ENCODE data around the gene XXYLT1. TPM values are rescaled to one million over a fixed set of nuclear protein-coding genes. Genes with fewer than 3 reads are reported as not detected.

Gene XXYLT1
- total and polyA plus RNA-seq, 12 donors: 2.2 to 7.2 (median 3.6) TPM

- no peak for DNase-seq
- Histone ChIP-seq H3K4me1 (peaks cover 14 to 38% (median 26%) of the 10 kb centered on the region in 9 donors), H3K9me3 (no peaks in the 10 kb centered on the region), H3K27me3 (no peaks in the 10 kb centered on the region), H3K4me3 (no peak overlapping the region), H3K27ac (no peak overlapping the region), H3K36me3 (no peaks in the 10 kb centered on the region)
- 91% methylated on average over 22 of the region's 22 CpGs for WGBS, 2 donors
- TF ChIP-seq CTCF (IDR thresholded peaks at IDR 0.05): no peak
- ATAC-seq: no peak
- intact Hi-C loops (cut with DNase I): loop anchor here in 9 of 10 donors (5.0 to 10.0 kb wide), 11 partner anchors 101 to 574 kb away; no protein-coding TSS in a partner anchor
Observed at GRCh38 chr3:195255571-195256501, 15.1 kb downstream of the XXYLT1 start.

GRCh38 chr3:195255176-195255500, 15.8 kb downstream of the XXYLT1 start:
- no peaks in the 10 kb centered on the region for H3K27me3 ChIP-seq
- DNase-seq: no peak
- intact Hi-C loops (cut with DNase I): loop anchor here in 9 of 10 donors (5.0 to 10.0 kb wide), 11 partner anchors 100 to 573 kb away; no protein-coding TSS in a partner anchor
- TF ChIP-seq CTCF (IDR thresholded peaks at IDR 0.05): no peak
- H3K27ac ChIP-seq: no peak overlapping the region
- H3K9me3 ChIP-seq: no peaks in the 10 kb centered on the region
- no peak for ATAC-seq
- no peak overlapping the region for H3K4me3 ChIP-seq
- WGBS, 2 donors: 94 to 95% methylated on average over 13 of the region's 13 CpGs
- H3K4me1 ChIP-seq: peaks cover 8 to 36% (median 20%) of the 10 kb centered on the region in 9 donors
- no peaks in the 10 kb centered on the region for H3K36me3 ChIP-seq

GRCh38 chr3:195254454-195255175, 16.3 kb downstream of the XXYLT1 start:
- Histone ChIP-seq H3K9me3 (no peaks in the 10 kb centered on the region), H3K4me3 (no peak overlapping the region), H3K27ac (no peak overlapping the region), H3K27me3 (no peaks in the 10 kb centered on the region), H3K36me3 (no peaks in the 10 kb centered on the region), H3K4me1 (peaks cover 8 to 34% (median 20%) of the 10 kb centered on the region in 9 donors)
- intact Hi-C loops (cut with DNase I): loop anchor here (5.0 to 10.0 kb wide), 13 partner anchors 100 to 572 kb away; no protein-coding TSS in a partner anchor
- DNase-seq (no peak), ATAC-seq (no peak)
- TF ChIP-seq CTCF (IDR thresholded peaks at IDR 0.05): no peak
- 96 to 98% methylated on average over 16 of the region's 16 CpGs for WGBS, 2 donors

- no peak for TF ChIP-seq CTCF (IDR thresholded peaks at IDR 0.05)
- Histone ChIP-seq H3K4me1 (peaks cover 5 to 28% (median 14%) of the 10 kb centered on the region in 9 donors), H3K9me3 (no peaks in the 10 kb centered on the region), H3K36me3 (no peaks in the 10 kb centered on the region), H3K27me3 (no peaks in the 10 kb centered on the region), H3K27ac (peak overlapping the region in 2 of 10 donors; percentile 9 to 53), H3K4me3 (no peak overlapping the region)
- intact Hi-C loops (cut with DNase I): loop anchor here in 9 of 10 donors (5.0 to 10.0 kb wide), 7 partner anchors 99 to 249 kb away; no protein-coding TSS in a partner anchor
- no peak for DNase-seq
- no peak for ATAC-seq
- WGBS, 2 donors: 91 to 92% methylated on average over 10 of the region's 10 CpGs
Observed at GRCh38 chr3:195253923-195254432, 17.0 kb downstream of the XXYLT1 start.
